ENCODE measurements around the gene MPG.

DNA sequence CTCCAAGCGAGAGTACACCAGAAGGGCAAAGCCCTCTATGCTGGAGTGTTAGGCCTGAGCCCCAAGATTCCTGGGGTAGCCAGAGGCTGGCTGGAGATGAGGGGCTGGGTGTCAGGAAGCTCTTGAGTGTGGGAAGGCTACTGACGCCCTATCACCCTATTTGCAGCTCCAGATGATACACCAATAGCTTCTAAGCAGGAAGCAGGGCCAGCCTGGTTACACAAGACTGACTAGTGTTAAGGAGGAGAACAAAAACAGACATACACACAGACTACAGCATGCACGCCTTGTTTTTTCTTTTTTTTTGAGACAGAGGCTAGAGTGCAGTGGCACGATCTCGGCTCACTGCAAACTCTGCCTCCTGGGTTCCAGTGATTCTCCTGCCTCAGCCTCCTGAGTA is 40.5 kb upstream of the MPG start:
- TF ChIP-seq, protein P1, sequence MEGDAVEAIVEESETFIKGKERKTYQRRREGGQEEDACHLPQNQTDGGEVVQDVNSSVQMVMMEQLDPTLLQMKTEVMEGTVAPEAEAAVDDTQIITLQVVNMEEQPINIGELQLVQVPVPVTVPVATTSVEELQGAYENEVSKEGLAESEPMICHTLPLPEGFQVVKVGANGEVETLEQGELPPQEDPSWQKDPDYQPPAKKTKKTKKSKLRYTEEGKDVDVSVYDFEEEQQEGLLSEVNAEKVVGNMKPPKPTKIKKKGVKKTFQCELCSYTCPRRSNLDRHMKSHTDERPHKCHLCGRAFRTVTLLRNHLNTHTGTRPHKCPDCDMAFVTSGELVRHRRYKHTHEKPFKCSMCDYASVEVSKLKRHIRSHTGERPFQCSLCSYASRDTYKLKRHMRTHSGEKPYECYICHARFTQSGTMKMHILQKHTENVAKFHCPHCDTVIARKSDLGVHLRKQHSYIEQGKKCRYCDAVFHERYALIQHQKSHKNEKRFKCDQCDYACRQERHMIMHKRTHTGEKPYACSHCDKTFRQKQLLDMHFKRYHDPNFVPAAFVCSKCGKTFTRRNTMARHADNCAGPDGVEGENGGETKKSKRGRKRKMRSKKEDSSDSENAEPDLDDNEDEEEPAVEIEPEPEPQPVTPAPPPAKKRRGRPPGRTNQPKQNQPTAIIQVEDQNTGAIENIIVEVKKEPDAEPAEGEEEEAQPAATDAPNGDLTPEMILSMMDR (IDR thresholded peaks at IDR 0.05): no peak
- TF ChIP-seq EP300 (IDR thresholded peaks at IDR 0.05) (no peak), POLR2A (IDR thresholded peaks at IDR 0.05) (no peak)
